H4 (cell line): Measurements from ENCODE around the gene CUEDC1. TPM values are rescaled to one million over a fixed set of nuclear protein-coding genes. Genes with fewer than 3 reads are reported as not detected.

Experiments
- DNase-seq: peaks from one replicate; pipeline ENCODE4 v3.0.0-alpha.2; 2015; ENCODE audit warnings: low spot score
- total RNA-seq: library from RNA; depleted of rRNA; stranded (reverse); fragments of >200 nt; shearing (Covaris generic); gene quantifications from 2 replicates; pipeline ENCODE4 v1.2.3, GENCODE V29; 2014

CUEDC1 gene
- total RNA-seq, 1 experiment from 2014 or later: 7.4 TPM

GRCh38 chr17:57898487-57899311, 56.5 kb downstream of the CUEDC1 start:
- peak; percentile 6 for DNase-seq

- no peak for DNase-seq
These were observed 59.7 kb downstream of the CUEDC1 start for GRCh38 chr17:57895382-57896060.

GRCh38 chr17:57894848-57895247, 60.4 kb downstream of the CUEDC1 start:
- no peak for DNase-seq

DNA sequence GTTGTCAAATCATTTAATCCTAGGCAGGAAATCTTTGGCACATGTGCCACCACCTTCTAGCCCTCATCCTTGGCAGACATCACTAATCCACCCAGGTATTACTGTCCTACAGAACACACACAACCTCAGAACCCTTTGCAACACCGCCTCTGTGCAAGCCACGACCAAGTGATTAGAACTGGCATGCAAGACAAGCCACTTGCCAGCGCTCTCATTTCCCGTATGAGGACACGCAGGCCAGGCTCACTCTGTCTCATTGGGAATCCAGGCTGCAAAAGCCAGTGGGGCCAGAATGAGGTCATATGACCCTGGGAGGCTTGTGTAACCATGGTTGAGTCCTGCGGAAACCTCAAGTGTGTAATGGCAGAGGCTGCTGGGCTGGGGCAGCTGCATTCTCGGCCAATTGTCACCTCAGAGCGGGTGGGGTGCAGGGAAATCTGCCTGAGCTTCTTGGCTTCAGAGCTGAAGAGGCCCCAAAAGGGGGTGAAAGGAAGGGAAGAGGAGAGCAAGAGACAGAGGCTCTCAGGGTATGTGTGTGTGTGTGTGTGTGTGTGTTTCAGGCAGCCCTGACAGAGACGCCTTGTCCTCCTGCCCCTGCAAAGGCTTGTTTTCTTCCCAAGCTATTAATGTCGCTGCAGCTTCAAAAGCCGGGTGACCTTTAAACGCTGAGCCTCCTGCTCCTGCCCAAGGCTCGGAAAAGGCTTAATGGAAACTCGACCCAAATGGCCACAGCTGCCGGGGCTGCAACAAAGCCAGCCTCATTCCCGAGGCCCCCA, 62.2 kb downstream of the CUEDC1 start:
- peak; percentile 99 for DNase-seq

GRCh38 chr17:57892146-57892819, 62.9 kb downstream of the CUEDC1 start:
- peak; percentile 93 for DNase-seq

GRCh38 chr17:57890857-57891232, 64.4 kb downstream of the CUEDC1 start:
- DNase-seq: no peak

DNA sequence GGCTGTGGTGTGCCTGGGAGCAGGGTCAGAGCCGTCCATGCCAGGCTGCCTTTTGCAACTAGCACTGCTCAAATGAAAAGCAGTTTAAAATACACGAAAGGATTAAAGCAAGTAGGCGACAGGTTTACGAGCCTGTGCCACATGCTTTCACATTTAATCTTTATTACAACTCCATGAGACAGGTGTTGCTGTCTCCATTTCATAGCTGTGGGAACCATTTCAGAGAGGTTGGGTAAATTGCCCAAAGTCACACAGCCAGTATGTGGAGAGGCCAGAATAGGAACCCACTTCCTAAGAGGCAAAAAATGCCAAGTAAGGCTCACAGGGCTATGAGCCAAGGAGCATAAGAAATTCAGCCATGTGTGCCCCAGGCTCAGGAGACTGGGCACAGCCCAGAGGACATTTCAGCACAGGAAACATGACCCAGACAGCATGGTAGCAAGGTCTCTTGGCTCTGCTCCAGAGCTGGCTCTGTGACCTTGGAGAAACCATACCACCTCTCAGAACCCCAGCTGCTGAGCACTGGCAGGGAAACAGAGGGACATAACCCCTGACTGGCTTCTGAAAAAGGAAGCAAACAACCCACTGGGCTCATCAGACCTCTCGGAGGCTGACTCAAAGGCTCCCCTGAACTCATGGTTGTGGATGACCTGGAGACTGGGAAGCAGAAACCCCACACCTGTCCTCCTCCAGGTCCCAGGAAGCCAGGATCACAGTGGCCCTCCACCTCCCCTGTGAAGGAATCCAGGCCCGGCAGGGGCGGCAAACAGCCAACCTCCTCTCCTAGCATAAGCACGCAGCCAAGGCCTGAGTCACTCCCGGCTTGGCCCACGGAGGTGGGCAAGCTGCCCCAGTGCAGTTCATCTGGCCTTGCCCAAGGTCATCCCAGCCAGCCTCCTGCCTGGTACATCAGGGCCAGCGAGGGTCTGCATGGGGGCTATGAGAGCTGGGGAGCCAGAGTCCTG, 65.0 kb downstream of the CUEDC1 start:
- DNase-seq: peak; percentile 83

DNA sequence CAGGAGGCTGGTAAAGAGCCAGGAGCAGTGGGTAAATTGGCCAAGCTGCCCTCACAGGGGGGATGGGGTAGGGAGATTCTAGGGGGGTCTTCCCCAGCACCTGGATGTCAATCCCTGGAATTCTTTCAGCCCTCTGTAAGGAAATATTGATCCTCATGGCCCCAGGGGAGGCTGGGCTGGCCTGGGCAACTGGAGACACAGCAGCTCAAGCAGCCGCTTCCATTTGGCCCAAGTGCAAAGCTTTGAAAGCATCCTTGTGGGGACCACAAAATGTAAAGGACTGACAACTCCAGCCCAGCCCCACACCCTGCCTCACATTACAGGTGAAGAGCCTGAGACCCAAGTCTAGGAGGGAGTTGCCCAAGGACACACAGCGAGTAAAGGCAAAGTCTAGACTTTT, 66.0 kb downstream of the CUEDC1 start:
- no peak for DNase-seq

DNA sequence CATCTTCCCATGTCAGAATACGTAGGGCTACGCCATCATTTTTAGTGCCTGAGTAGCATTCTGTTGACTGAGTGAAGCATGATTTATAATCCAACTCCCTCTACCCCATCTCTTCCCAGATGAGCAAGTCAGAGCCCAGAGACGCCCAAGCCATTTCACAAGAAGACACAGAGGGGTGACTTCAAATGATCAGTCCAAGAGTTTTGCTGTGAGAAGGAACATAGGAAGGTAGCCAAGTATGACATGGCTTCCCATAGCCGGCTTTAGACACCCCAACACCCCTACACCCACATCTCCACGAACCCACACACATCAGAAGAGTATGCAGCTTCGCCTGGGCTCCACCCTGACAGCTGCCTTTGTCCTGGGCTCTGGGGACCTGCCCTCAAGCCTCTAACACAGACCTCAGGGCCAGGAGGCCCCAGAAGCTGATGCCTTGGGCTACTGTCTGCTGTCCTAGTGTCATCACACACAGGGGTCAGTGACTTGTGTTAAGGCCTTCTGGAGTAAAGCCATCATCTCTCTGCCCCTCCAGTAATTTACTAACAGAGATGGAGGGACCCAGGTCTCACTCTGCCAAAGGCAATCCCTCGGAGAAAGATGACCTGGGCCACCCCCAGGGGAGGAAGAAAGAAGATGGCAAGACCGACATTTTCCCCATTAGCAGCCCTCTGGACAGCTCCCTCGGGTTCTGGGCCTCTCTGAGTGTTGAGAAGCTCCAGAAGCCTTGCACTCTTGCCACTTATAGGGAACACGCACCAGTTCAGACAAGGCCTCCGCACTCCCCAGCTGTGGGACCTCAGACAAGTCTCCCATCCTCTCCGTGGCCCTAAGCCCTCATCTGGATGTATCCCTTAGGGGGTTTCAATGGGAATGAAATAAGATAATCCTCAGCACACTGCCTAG, 66.6 kb downstream of the CUEDC1 start:
- DNase-seq: no peak

DNA sequence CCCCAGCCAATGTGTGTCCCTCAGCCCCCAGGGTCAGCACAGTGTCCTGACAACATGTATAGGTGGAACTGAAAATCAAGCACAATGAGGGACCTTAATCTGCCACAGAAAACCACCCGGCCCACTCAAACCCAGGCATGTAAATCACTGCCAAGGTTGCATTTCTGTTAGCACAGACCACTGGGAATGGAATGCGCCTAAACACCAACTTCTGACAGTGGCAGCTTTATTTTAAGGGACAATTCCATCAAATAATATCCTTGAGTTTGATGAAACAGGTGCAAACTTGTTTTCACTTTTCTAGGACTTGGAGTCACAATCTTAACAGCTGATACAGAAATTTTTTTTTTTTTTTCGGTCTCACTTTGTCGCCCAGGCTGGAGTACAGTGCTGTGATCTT, 68.1 kb downstream of the CUEDC1 start:
- DNase-seq: no peak

- no peak for DNase-seq
These were observed 69.2 kb downstream of the CUEDC1 start for GRCh38 chr17:57886020-57886419.

GRCh38 chr17:57885148-57885915, 69.9 kb downstream of the CUEDC1 start:
- no peak for DNase-seq

GRCh38 chr17:57881783-57882351, 73.3 kb downstream of the CUEDC1 start:
- DNase-seq: no peak

- DNase-seq: no peak
These were observed 74.1 kb downstream of the CUEDC1 start for GRCh38 chr17:57881143-57881542.

GRCh38 chr17:57880086-57880456, 75.1 kb downstream of the CUEDC1 start:
- no peak for DNase-seq

GRCh38 chr17:57879437-57880085, 75.7 kb downstream of the CUEDC1 start:
- no peak for DNase-seq

DNA sequence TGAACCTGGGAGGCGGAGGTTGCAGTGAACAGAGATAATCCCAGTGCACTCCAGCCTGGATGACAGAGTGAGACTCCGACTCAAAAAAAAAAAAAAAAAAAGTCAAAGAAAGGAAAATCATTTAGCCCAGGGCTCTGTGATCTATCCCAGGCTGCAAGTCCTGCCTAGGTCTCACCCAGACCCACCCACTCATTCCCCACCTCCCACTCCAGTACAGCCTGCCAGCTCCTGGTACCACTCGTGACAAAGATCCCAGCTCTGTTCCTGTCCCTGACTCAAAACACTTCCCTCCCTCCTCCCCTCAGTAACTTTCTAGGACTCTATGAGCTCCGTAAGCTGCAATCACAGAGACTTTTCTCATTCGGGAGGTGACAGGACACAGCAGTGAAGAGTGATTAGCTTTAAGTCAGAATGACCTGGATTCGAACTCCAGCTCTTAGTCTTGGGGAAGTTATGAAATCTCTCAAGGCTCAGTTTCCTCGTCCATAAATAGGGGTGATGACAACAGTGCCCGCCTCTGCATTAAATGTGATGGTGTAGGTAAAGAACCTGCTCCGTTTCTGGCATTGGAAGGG, 77.3 kb downstream of the CUEDC1 start:
- no peak for DNase-seq

- no peak for DNase-seq
These were observed 78.4 kb downstream of the CUEDC1 start for GRCh38 chr17:57876866-57877237.
